Measurements from ENCODE around the gene TMEM131L.

TMEM131L gene

DNA sequence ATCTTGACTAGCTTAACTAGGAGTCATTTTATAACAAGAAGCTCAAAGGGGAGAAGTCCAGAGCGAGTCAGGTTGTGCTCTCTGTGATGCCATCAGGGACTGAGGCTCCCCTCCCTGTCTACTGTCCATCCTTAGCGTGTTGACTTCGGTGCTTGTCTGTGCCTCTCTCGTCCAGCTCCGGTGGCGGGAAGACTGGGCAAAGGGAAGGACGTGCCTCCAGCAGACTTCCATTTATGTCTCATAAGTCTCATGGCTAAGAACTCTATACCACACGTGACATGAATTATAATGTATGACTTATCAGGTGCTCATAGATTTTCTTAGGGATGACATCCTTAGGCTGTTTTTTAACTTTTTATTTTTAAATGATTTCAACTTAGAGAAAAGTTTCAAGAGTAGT lies 125.3 kb downstream of the TMEM131L start:
- H3F3A ChIP-seq (ENCODE audit: low read depth) = no peaks in the 10 kb centered on the region
- H3K9me3 ChIP-seq (ENCODE audit: insufficient read depth, low read depth, low read length) = no peaks in the 10 kb centered on the region
- no peak overlapping the region for H2AFZ ChIP-seq (ENCODE audit: low read length)
- no peaks in the 10 kb centered on the region for H3K79me2 ChIP-seq (ENCODE audit: insufficient read depth, low read length)
- peaks cover 3% of the 10 kb centered on the region for H4K20me1 ChIP-seq (ENCODE audit: insufficient read depth, low read length, poor library complexity, severe bottlenecking)
- H3K4me2 ChIP-seq (ENCODE audit: low read depth, low read length, poor library complexity, severe bottlenecking) = no peak overlapping the region
- peaks cover 92% of the 10 kb centered on the region for H3K36me3 ChIP-seq (ENCODE audit: insufficient read depth, low read length)
- no peaks in the 10 kb centered on the region for H3K9me2 ChIP-seq (replicated peaks; ENCODE audit: low read depth, low read length)
- no peak overlapping the region for H3K4me3 ChIP-seq (ENCODE audit: low read length, poor library complexity, severe bottlenecking)
- H3K4me1 ChIP-seq (ENCODE audit: insufficient read depth, low read length, poor library complexity, severe bottlenecking) = no peaks in the 10 kb centered on the region
- no peak overlapping the region for H3K9ac ChIP-seq (ENCODE audit: low read depth, low read length, poor library complexity, severe bottlenecking)
- no peak for TF ChIP-seq EZH2phosphoT487 (IDR thresholded peaks at IDR 0.05; ENCODE audit: borderline replicate concordance)
- TF ChIP-seq, protein P1, sequence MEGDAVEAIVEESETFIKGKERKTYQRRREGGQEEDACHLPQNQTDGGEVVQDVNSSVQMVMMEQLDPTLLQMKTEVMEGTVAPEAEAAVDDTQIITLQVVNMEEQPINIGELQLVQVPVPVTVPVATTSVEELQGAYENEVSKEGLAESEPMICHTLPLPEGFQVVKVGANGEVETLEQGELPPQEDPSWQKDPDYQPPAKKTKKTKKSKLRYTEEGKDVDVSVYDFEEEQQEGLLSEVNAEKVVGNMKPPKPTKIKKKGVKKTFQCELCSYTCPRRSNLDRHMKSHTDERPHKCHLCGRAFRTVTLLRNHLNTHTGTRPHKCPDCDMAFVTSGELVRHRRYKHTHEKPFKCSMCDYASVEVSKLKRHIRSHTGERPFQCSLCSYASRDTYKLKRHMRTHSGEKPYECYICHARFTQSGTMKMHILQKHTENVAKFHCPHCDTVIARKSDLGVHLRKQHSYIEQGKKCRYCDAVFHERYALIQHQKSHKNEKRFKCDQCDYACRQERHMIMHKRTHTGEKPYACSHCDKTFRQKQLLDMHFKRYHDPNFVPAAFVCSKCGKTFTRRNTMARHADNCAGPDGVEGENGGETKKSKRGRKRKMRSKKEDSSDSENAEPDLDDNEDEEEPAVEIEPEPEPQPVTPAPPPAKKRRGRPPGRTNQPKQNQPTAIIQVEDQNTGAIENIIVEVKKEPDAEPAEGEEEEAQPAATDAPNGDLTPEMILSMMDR (conservative IDR thresholded peaks at IDR 0.05; ENCODE audit: low read length) = no peak
- H3K27me3 ChIP-seq (ENCODE audit: insufficient read depth, low read length, poor library complexity, severe bottlenecking) = no peaks in the 10 kb centered on the region

DNA sequence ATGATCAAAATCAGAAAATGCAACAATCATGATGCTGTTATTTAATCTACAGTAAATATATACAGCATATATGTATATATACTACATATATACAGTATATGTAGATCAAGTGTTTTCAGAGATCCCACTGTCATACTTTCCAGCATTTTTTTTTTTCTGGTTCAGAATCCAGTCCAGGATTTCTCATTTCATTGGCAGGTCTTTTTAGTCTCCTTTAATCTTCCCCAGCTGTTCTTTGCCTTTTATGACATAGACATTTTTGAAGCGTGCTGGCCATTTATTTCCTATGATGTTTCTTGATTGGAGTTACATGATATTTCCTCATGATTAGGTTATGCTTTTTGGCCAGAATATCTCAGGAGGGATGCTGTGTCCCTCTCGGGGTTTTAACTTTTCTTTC lies 125.9 kb downstream of the TMEM131L start:
- Histone ChIP-seq H3K9ac (ENCODE audit: low read depth, low read length, poor library complexity, severe bottlenecking) (no peak overlapping the region), H3K79me2 (ENCODE audit: insufficient read depth, low read length) (no peaks in the 10 kb centered on the region), H4K20me1 (ENCODE audit: insufficient read depth, low read length, poor library complexity, severe bottlenecking) (peaks cover 3% of the 10 kb centered on the region), H3K36me3 (ENCODE audit: insufficient read depth, low read length) (peaks cover 91% of the 10 kb centered on the region), H2AFZ (ENCODE audit: low read length) (no peak overlapping the region), H3K4me3 (ENCODE audit: low read length, poor library complexity, severe bottlenecking) (no peak overlapping the region), H3K9me2 (replicated peaks; ENCODE audit: low read depth, low read length) (no peaks in the 10 kb centered on the region), H3K27me3 (ENCODE audit: insufficient read depth, low read length, poor library complexity, severe bottlenecking) (no peaks in the 10 kb centered on the region), H3F3A (ENCODE audit: low read depth) (no peaks in the 10 kb centered on the region), H3K9me3 (ENCODE audit: insufficient read depth, low read depth, low read length) (no peaks in the 10 kb centered on the region), H3K4me1 (ENCODE audit: insufficient read depth, low read length, poor library complexity, severe bottlenecking) (no peaks in the 10 kb centered on the region), H3K4me2 (ENCODE audit: low read depth, low read length, poor library complexity, severe bottlenecking) (no peak overlapping the region)
- TF ChIP-seq, protein P1 (conservative IDR thresholded peaks at IDR 0.05; ENCODE audit: low read length) = no peak
- TF ChIP-seq EZH2phosphoT487 (IDR thresholded peaks at IDR 0.05; ENCODE audit: borderline replicate concordance) = no peak

DNA sequence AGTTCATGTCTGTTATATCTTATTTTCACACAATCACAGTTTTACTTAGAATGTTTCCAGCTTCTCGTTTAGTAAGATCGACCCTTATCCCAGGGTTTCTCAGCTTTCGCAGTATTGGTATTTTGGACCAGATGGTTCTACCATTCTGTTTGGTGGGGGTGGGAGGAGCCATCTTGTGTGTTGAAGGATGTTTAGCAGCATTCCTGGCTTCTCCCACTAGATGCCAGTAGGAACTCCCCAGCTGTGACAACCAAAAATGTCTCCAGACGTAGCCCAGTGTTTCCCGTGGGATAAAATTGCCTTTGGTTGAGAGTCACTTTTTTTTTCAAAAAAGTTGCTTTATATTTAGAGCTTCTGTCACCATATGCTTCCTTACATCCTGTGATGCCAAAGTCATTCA lies 127.0 kb downstream of the TMEM131L start:
- H3K36me3 ChIP-seq (ENCODE audit: insufficient read depth, low read length) = peaks cover 92% of the 10 kb centered on the region
- no peak overlapping the region for H2AFZ ChIP-seq (ENCODE audit: low read length)
- no peak overlapping the region for H3K9ac ChIP-seq (ENCODE audit: low read depth, low read length, poor library complexity, severe bottlenecking)
- no peaks in the 10 kb centered on the region for H3K4me1 ChIP-seq (ENCODE audit: insufficient read depth, low read length, poor library complexity, severe bottlenecking)
- no peaks in the 10 kb centered on the region for H3K9me3 ChIP-seq (ENCODE audit: insufficient read depth, low read depth, low read length)
- no peak overlapping the region for H3K4me3 ChIP-seq (ENCODE audit: low read length, poor library complexity, severe bottlenecking)
- H3K4me2 ChIP-seq (ENCODE audit: low read depth, low read length, poor library complexity, severe bottlenecking) = no peak overlapping the region
- TF ChIP-seq, protein P1 (conservative IDR thresholded peaks at IDR 0.05; ENCODE audit: low read length) = no peak
- no peak for TF ChIP-seq EZH2phosphoT487 (IDR thresholded peaks at IDR 0.05; ENCODE audit: borderline replicate concordance)
- no peaks in the 10 kb centered on the region for H3K79me2 ChIP-seq (ENCODE audit: insufficient read depth, low read length)
- H3K9me2 ChIP-seq (replicated peaks; ENCODE audit: low read depth, low read length) = no peaks in the 10 kb centered on the region
- no peaks in the 10 kb centered on the region for H3F3A ChIP-seq (ENCODE audit: low read depth)
- H3K27me3 ChIP-seq (ENCODE audit: insufficient read depth, low read length, poor library complexity, severe bottlenecking) = no peaks in the 10 kb centered on the region
- H4K20me1 ChIP-seq (ENCODE audit: insufficient read depth, low read length, poor library complexity, severe bottlenecking) = no peaks in the 10 kb centered on the region
